Heart left ventricle (tissue), 13 donors: ENCODE results near the gene FOXK2.

Source experiments
- CTCF ChIP-seq, 12 donors: fragments of 200-600 bp; sonication (generic) in 4 of 12; IDR thresholded peaks; one replicate each; pipeline versions ENCODE4 v1.5.0 to v1.8.0; 2018 to 2022; ENCODE audit warnings: antibody characterized with exemption in 12 of 12, mild to moderate bottlenecking in 5 of 12
- POLR2A ChIP-seq, 2 donors: fragments of 450-650 bp; IDR thresholded peaks; one replicate each; pipeline ENCODE4 v1.6.1; 2017; ENCODE audit warnings: antibody characterized with exemption in 2 of 2, mild to moderate bottlenecking in 2 of 2, moderate library complexity in 2 of 2
- donor health status: ischemic (EF 13 %, LVEDD 7.1; RV severe dilation, severe dysfunction).
- donor health status: DM: no; HTN: yes; CAD: no.
- donor health status: DM: no; HTN: no; CAD: no.
- donor health status: ischemic (EF 25% LVEDD 6.9; RV normal size, moderate dysfunction).
- donor health status: ischemic (EF 25% LVEDD 5.7; RV mildly dilated, moderate dysfunction).
- donor health status: ischemic (EF 35%, LVEDD 5.7; RV mildly dilated, moderate dysfunction).
- donor health status: nonischemic (EF 11% LVEDD 7.7; RV severe dilation, severe dysfunction).
- donor health status: DM: yes; HTN: yes; CAD: no.
- donor health status: PGD.
- donor health status: ischemic (EF 29% LVEDD 5.4; RV normal size, mild dysfunction).
- donor health status: nonischemic (EF 23%, LVEDD 6.1; RV moderate dilation, normal function).

GRCh38 chr17:82577300-82577699 lies 57.8 kb downstream of the FOXK2 start:
- TF ChIP-seq CTCF (IDR thresholded peaks at IDR 0.05) (no peak), POLR2A (IDR thresholded peaks at IDR 0.05) (no peak)
